AG10803 (cell line): ENCODE results near the gene CEP250.

Source experiments
- DNase-seq: peaks from one replicate; pipeline ENCODE4 v3.0.0; 2010; ENCODE audit warnings: low read depth
- H3K4me3 ChIP-seq: 2 replicates; pipeline ENCODE4 v1.5.1; 2011; ENCODE audit warnings: mild to moderate bottlenecking, low read length, control low read depth
- CTCF ChIP-seq: conservative IDR thresholded peaks from 2 replicates; pipeline ENCODE4 v1.5.1; 2011; ENCODE audit warnings: mild to moderate bottlenecking, low read length, control low read depth, inconsistent platforms

The CEP250 gene

GRCh38 chr20:35431621-35432429, 23.6 kb upstream of the CEP250 start:
- TF ChIP-seq CTCF: no peak
- H3K4me3 ChIP-seq: no peak overlapping the region
- no peak for DNase-seq

- no peak for TF ChIP-seq CTCF
- no peak overlapping the region for H3K4me3 ChIP-seq
- DNase-seq: no peak
Observed at GRCh38 chr20:35432430-35432735, 23.0 kb upstream of the CEP250 start.

- no peak overlapping the region for H3K4me3 ChIP-seq
- no peak for DNase-seq
- TF ChIP-seq CTCF: no peak
Observed at GRCh38 chr20:35433337-35433736, 22.1 kb upstream of the CEP250 start.

- peak; percentile 29 for DNase-seq
- no peak overlapping the region for H3K4me3 ChIP-seq
- no peak for TF ChIP-seq CTCF
Observed at GRCh38 chr20:35434085-35435005, 21.1 kb upstream of the CEP250 start.

GRCh38 chr20:35436177-35436573, 19.2 kb upstream of the CEP250 start:
- TF ChIP-seq CTCF: no peak
- peak overlapping the region; percentile 47 for H3K4me3 ChIP-seq
- no peak for DNase-seq

GRCh38 chr20:35437599-35437998, 17.8 kb upstream of the CEP250 start:
- H3K4me3 ChIP-seq: peak overlapping the region; percentile 47
- no peak for DNase-seq
- TF ChIP-seq CTCF: no peak

- no peak for TF ChIP-seq CTCF
- H3K4me3 ChIP-seq: no peak overlapping the region
- DNase-seq: peak; percentile 85
Observed at GRCh38 chr20:35443003-35443402, 12.4 kb upstream of the CEP250 start.
